NCI-H2107 treated with DMSO at 0.1 percent for 48 hours (cell line): ENCODE results near the gene PAQR9.

ENCODE experiments used
- DNase-seq: peaks from one replicate; lab custom pipeline; 2025; ENCODE audit not compliant: unreplicated experiment; lab: John Stamatoyannopoulos, UW

The PAQR9 gene

DNA sequence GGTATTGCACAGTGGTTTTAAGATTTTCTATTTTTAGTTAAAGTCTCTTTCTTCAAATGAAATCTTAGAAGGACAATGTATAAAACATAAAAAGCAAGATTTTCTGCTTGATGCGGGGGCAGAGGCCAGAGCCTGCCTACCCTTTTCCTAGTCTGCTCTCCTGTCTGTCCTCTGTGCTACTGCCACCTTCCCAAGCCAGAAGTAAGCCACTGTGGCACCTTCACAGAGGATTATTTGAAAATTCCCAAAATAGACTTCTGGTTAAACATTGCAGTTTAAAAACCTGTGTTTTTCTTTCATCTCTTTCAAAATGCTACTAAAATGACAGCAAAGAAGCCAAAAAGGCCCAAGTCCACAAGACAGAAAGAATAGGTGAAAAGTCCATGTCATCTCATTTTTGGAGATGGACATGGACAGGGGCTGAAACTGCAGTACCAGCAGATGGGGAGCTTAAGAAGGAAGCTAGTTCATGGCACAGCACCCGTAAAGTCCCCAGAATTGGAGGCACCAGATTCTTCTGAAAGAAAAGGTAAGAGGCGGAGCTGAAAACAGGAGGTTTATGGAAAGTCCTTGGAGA lies 37.0 kb downstream of the PAQR9 start:
- DNase-seq: no peak

GRCh38 chr3:142925140-142925539 lies 38.3 kb downstream of the PAQR9 start:
- DNase-seq: no peak

- no peak for DNase-seq
Observed at GRCh38 chr3:142923694-142924093, 39.8 kb downstream of the PAQR9 start.

GRCh38 chr3:142916605-142917004 lies 46.9 kb downstream of the PAQR9 start:
- no peak for DNase-seq

- DNase-seq: no peak
Observed at GRCh38 chr3:142915636-142916035, 47.8 kb downstream of the PAQR9 start.

DNA sequence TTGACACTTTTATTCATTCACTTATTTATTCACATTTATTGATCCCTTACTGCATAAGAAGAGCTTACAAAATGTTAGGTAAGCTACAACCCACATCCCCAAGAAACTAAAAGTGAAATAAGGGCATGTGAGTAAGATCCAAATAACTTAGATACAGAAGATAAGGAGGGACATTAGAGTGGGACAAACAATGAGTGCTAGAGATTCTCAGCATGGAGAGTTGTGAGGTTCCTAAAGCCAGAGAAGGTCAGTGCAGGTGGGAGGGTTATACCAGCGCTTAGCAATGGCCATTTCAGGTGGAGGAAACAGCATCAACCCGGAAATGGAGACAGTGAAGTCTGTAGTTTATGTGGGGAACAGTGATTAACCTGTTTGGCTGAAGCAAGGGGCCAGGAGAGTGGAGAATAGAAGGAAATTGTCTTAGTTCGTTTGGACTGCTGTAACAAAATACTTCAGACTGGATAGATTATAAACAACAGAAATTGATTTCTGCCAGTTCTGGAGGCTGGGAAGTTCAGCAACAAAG lies 49.1 kb downstream of the PAQR9 start:
- DNase-seq: no peak

- DNase-seq: no peak
Observed at GRCh38 chr3:142913432-142913831, 50.0 kb downstream of the PAQR9 start.

GRCh38 chr3:142912402-142913172 lies 50.9 kb downstream of the PAQR9 start:
- DNase-seq: no peak
